Chondrocyte (in vitro differentiated cells): ENCODE results near the gene ALS2CL. TPM values are rescaled to one million over a fixed set of nuclear protein-coding genes. Genes with fewer than 3 reads are reported as not detected.

Experiments
- DNase-seq: peaks from one replicate; pipeline ENCODE4 v3.0.0; 2021; ENCODE audit warnings: mixed read lengths, low spot score
- H3K27ac Mint-ChIP-seq: one replicate; pipeline ENCODE4 v1.8.0; 2021; ENCODE audit warnings: mild to moderate bottlenecking, moderate library complexity, mixed read lengths; ENCODE audit not compliant: unreplicated experiment
- H3K27me3 Mint-ChIP-seq: 2 replicates; pipeline ENCODE4 v1.8.0; 2021; ENCODE audit warnings: low read depth, mixed read lengths
- H3K36me3 Mint-ChIP-seq: 2 replicates; pipeline ENCODE4 v1.8.0; 2021; ENCODE audit warnings: low read depth, mixed read lengths
- H3K4me1 Mint-ChIP-seq: 2 replicates; pipeline ENCODE4 v1.8.0; 2021; ENCODE audit warnings: low read depth, mild to moderate bottlenecking, mixed read lengths
- H3K4me3 Mint-ChIP-seq: one replicate; pipeline ENCODE4 v1.8.0; 2021; ENCODE audit warnings: mild to moderate bottlenecking, moderate library complexity, mixed read lengths; ENCODE audit not compliant: unreplicated experiment
- H3K9me3 Mint-ChIP-seq: 2 replicates; pipeline ENCODE4 v1.8.0; 2021; ENCODE audit warnings: low read depth, mixed read lengths
- CTCF ChIP-seq: fragments of 200-600 bp; sonication (generic); IDR thresholded peaks from 2 replicates; pipeline ENCODE4 v1.5.0; 2021; ENCODE audit warnings: antibody characterized with exemption, mild to moderate bottlenecking, moderate library complexity
- total RNA-seq: library from RNA; stranded (reverse); gene quantifications from 3 replicates; pipeline ENCODE4 v1.2.1, GENCODE V29; 2021

Gene ALS2CL
- total RNA-seq, 1 donor from 2014 or later, result 3.6 TPM

GRCh38 chr3:46671541-46672348 lies 21.7 kb downstream of the ALS2CL start:
- peak; percentile 75 for DNase-seq
- Mint-ChIP-seq H3K36me3 (peaks cover 2% of the 10 kb centered on the region), H3K27ac (no peak overlapping the region), H3K4me3 (no peak overlapping the region), H3K27me3 (no peaks in the 10 kb centered on the region), H3K4me1 (no peaks in the 10 kb centered on the region), H3K9me3 (no peaks in the 10 kb centered on the region)
- no peak for TF ChIP-seq CTCF

- H3K9me3 Mint-ChIP-seq, result no peaks in the 10 kb centered on the region
- no peak for DNase-seq
Observed at GRCh38 chr3:46670891-46671427, 22.5 kb downstream of the ALS2CL start.

GRCh38 chr3:46670000-46670890 lies 23.2 kb downstream of the ALS2CL start:
- no peak for TF ChIP-seq CTCF
- Mint-ChIP-seq H3K27me3 (no peaks in the 10 kb centered on the region), H3K27ac (no peak overlapping the region), H3K36me3 (peaks cover 2% of the 10 kb centered on the region), H3K4me3 (no peak overlapping the region), H3K9me3 (no peaks in the 10 kb centered on the region), H3K4me1 (no peaks in the 10 kb centered on the region)
- DNase-seq, result peak; percentile 56

More at GRCh38 chr3:46670891-46671427, 22.5 kb downstream of the ALS2CL start:
- H3K27ac Mint-ChIP-seq, result no peak overlapping the region
- no peak overlapping the region for H3K4me3 Mint-ChIP-seq
- H3K27me3 Mint-ChIP-seq, result no peaks in the 10 kb centered on the region
- peaks cover 2% of the 10 kb centered on the region for H3K36me3 Mint-ChIP-seq
- TF ChIP-seq CTCF, result no peak
- no peaks in the 10 kb centered on the region for H3K4me1 Mint-ChIP-seq

- Mint-ChIP-seq H3K9me3 (no peaks in the 10 kb centered on the region), H3K4me3 (no peak overlapping the region), H3K27ac (no peak overlapping the region), H3K36me3 (peaks cover 2% of the 10 kb centered on the region), H3K27me3 (no peaks in the 10 kb centered on the region), H3K4me1 (no peaks in the 10 kb centered on the region)
- DNase-seq, result peak; percentile 46
- TF ChIP-seq CTCF, result no peak
Observed at GRCh38 chr3:46669191-46669999, 24.1 kb downstream of the ALS2CL start.
